ENCODE data around the gene SLC39A11. TPM values are rescaled to one million over a fixed set of nuclear protein-coding genes. Genes with fewer than 3 reads are reported as not detected.
A peak's percentile ranks its signal among the peaks of the same experiment; 100 is the strongest.

SLC39A11 gene
- total and polyA plus RNA-seq, 2 experiments from 2014 or later, result 11.7 to 16.4 TPM

GRCh38 chr17:72683506-72684404 lies 408.7 kb downstream of the SLC39A11 start:
- WGBS, 2 experiments (ENCODE audit: low coverage in 1 of 2, low lambda C conversion rate in 2 of 2, missing lambda C conversion rate in 2 of 2), result 37 to 40% methylated on average over 10 of the region's 10 CpGs
- H4K20me1 ChIP-seq (ENCODE audit: insufficient read depth), result no peaks in the 10 kb centered on the region
- H3K9me3 ChIP-seq (ENCODE audit: low read depth), result no peaks in the 10 kb centered on the region
- H3K4me2 ChIP-seq (ENCODE audit: unreplicated experiment), result peak overlapping the region; percentile 55
- peaks cover 31% of the 10 kb centered on the region for H3K4me1 ChIP-seq (ENCODE audit: insufficient read depth)
- no peaks in the 10 kb centered on the region for H3K9me2 ChIP-seq (ENCODE audit: insufficient read depth)
- peak; percentile 96 for DNase-seq
- no peaks in the 10 kb centered on the region for H3K36me3 ChIP-seq (ENCODE audit: low read depth)
- no peaks in the 10 kb centered on the region for H3K79me2 ChIP-seq (ENCODE audit: insufficient read depth)
- H3K27me3 ChIP-seq (replicated peaks; ENCODE audit: insufficient read depth), result no peaks in the 10 kb centered on the region
- peaks cover 22% of the 10 kb centered on the region for H3F3A ChIP-seq (ENCODE audit: insufficient read depth)
- in situ Hi-C loops (cut with MboI), result no loop called here
- peak overlapping the region; percentile 55 for H3K27ac ChIP-seq
- no peak overlapping the region for H3K4me3 ChIP-seq
- H2AFZ ChIP-seq, result no peak overlapping the region
- TF ChIP-seq EZH2phosphoT487 (IDR thresholded peaks at IDR 0.05; ENCODE audit: insufficient read depth, low read depth) (no peak), EZH2 (IDR thresholded peaks at IDR 0.05; ENCODE audit: insufficient read depth, poor library complexity, severe bottlenecking) (no peak)
- H3K9ac ChIP-seq, result peak overlapping the region; percentile 5; the same call in 1 of the 2 replicates

- Histone ChIP-seq H2AFZ (no peak overlapping the region), H3K27ac (no peak overlapping the region), H3K4me2 (ENCODE audit: unreplicated experiment) (peak overlapping the region; percentile 44), H4K20me1 (ENCODE audit: insufficient read depth) (no peaks in the 10 kb centered on the region), H3K27me3 (replicated peaks; ENCODE audit: insufficient read depth) (no peaks in the 10 kb centered on the region), H3K9me3 (ENCODE audit: low read depth) (no peaks in the 10 kb centered on the region), H3F3A (ENCODE audit: insufficient read depth) (peaks cover 22% of the 10 kb centered on the region), H3K9ac (no peak overlapping the region), H3K79me2 (ENCODE audit: insufficient read depth) (no peaks in the 10 kb centered on the region), H3K4me1 (ENCODE audit: insufficient read depth) (peaks cover 31% of the 10 kb centered on the region), H3K36me3 (ENCODE audit: low read depth) (no peaks in the 10 kb centered on the region), H3K4me3 (no peak overlapping the region), H3K9me2 (ENCODE audit: insufficient read depth) (no peaks in the 10 kb centered on the region)
- WGBS, 2 experiments (ENCODE audit: low coverage in 1 of 2, low lambda C conversion rate in 2 of 2, missing lambda C conversion rate in 2 of 2), result 0% methylated on average over 1 of the region's 1 CpG
- in situ Hi-C loops (cut with MboI), result no loop called here
- TF ChIP-seq EZH2phosphoT487 (IDR thresholded peaks at IDR 0.05; ENCODE audit: insufficient read depth, low read depth) (no peak), EZH2 (IDR thresholded peaks at IDR 0.05; ENCODE audit: insufficient read depth, poor library complexity, severe bottlenecking) (no peak)
- DNase-seq, result peak; percentile 53
Measured at GRCh38 chr17:72682605-72683004, 409.9 kb downstream of the SLC39A11 start.

GRCh38 chr17:72681844-72682243 lies 410.6 kb downstream of the SLC39A11 start:
- Histone ChIP-seq H3K4me2 (ENCODE audit: unreplicated experiment) (no peak overlapping the region), H3F3A (ENCODE audit: insufficient read depth) (peaks cover 22% of the 10 kb centered on the region), H3K4me3 (no peak overlapping the region), H3K27ac (no peak overlapping the region), H3K9me3 (ENCODE audit: low read depth) (no peaks in the 10 kb centered on the region), H3K36me3 (ENCODE audit: low read depth) (no peaks in the 10 kb centered on the region), H3K79me2 (ENCODE audit: insufficient read depth) (no peaks in the 10 kb centered on the region), H4K20me1 (ENCODE audit: insufficient read depth) (no peaks in the 10 kb centered on the region), H3K4me1 (ENCODE audit: insufficient read depth) (peaks cover 31% of the 10 kb centered on the region), H3K27me3 (replicated peaks; ENCODE audit: insufficient read depth) (no peaks in the 10 kb centered on the region), H2AFZ (no peak overlapping the region), H3K9me2 (ENCODE audit: insufficient read depth) (no peaks in the 10 kb centered on the region), H3K9ac (no peak overlapping the region)
- WGBS, 2 experiments (ENCODE audit: low coverage in 1 of 2, low lambda C conversion rate in 2 of 2, missing lambda C conversion rate in 2 of 2), result 95 to 98% methylated on average over 12 of the region's 12 CpGs
- in situ Hi-C loops (cut with MboI), result no loop called here
- no peak for DNase-seq
- no peak for TF ChIP-seq EZH2 (IDR thresholded peaks at IDR 0.05; ENCODE audit: insufficient read depth, poor library complexity, severe bottlenecking)
- no peak for TF ChIP-seq EZH2phosphoT487 (IDR thresholded peaks at IDR 0.05; ENCODE audit: insufficient read depth, low read depth)

- no peak overlapping the region for H3K4me3 ChIP-seq
- WGBS, 2 experiments (ENCODE audit: low coverage in 1 of 2, low lambda C conversion rate in 2 of 2, missing lambda C conversion rate in 2 of 2), result 80 to 81% methylated on average over 12 of the region's 12 CpGs
- no peak overlapping the region for H2AFZ ChIP-seq
- H3K27ac ChIP-seq, result no peak overlapping the region
- H3K9me3 ChIP-seq (ENCODE audit: low read depth), result no peaks in the 10 kb centered on the region
- H3K36me3 ChIP-seq (ENCODE audit: low read depth), result no peaks in the 10 kb centered on the region
- H3K4me2 ChIP-seq (ENCODE audit: unreplicated experiment), result no peak overlapping the region
- no peak for TF ChIP-seq EZH2phosphoT487 (IDR thresholded peaks at IDR 0.05; ENCODE audit: insufficient read depth, low read depth)
- no peak for TF ChIP-seq EZH2 (IDR thresholded peaks at IDR 0.05; ENCODE audit: insufficient read depth, poor library complexity, severe bottlenecking)
- in situ Hi-C loops (cut with MboI), result no loop called here
- H3K9me2 ChIP-seq (ENCODE audit: insufficient read depth), result no peaks in the 10 kb centered on the region
- no peaks in the 10 kb centered on the region for H4K20me1 ChIP-seq (ENCODE audit: insufficient read depth)
- DNase-seq, result peak; percentile 41
- H3K27me3 ChIP-seq (replicated peaks; ENCODE audit: insufficient read depth), result no peaks in the 10 kb centered on the region
- H3F3A ChIP-seq (ENCODE audit: insufficient read depth), result peaks cover 10% of the 10 kb centered on the region
- H3K79me2 ChIP-seq (ENCODE audit: insufficient read depth), result no peaks in the 10 kb centered on the region
- no peak overlapping the region for H3K9ac ChIP-seq
- peaks cover 12% of the 10 kb centered on the region for H3K4me1 ChIP-seq (ENCODE audit: insufficient read depth)
Measured at GRCh38 chr17:72677714-72678390, 414.6 kb downstream of the SLC39A11 start.

Measured in GM23248 (cell line).